ENCODE measurements around the gene SLC22A13.

DNA sequence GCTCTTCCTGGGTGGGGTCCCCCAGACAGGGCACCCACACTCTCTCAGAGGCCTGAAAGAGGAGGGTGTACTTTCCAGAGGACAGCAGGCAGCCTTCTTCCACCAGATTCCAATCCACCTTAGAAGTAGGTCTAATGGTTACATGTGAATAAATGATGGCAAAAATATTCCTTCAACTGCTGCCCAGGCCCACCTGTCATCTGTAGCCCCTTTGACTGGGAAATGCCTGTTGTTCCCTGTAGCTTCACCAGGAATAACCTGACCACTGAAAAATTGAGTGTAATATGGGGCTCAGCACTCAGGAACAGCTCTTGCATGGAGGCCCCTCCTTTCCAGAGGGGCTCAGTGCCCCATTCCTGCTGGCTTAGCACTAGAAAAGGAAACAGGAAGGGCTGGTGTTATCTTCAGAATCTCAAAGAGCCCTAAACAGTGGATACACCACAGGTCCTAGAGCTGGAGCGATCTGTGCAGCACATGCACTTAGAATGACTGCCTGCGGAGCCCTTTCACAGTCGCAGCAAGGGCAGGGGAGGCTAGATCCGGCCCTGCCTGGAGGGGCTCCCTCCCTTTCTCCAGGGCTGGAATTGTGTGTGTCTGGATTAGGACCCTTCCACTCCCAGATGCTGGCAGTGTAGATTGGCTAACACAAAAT is 48.6 kb downstream of the SLC22A13 start:
- TF ChIP-seq EZH2 (IDR thresholded peaks at IDR 0.05; ENCODE audit: low read length, missing control alignments): no peak
- TF ChIP-seq, protein P1, sequence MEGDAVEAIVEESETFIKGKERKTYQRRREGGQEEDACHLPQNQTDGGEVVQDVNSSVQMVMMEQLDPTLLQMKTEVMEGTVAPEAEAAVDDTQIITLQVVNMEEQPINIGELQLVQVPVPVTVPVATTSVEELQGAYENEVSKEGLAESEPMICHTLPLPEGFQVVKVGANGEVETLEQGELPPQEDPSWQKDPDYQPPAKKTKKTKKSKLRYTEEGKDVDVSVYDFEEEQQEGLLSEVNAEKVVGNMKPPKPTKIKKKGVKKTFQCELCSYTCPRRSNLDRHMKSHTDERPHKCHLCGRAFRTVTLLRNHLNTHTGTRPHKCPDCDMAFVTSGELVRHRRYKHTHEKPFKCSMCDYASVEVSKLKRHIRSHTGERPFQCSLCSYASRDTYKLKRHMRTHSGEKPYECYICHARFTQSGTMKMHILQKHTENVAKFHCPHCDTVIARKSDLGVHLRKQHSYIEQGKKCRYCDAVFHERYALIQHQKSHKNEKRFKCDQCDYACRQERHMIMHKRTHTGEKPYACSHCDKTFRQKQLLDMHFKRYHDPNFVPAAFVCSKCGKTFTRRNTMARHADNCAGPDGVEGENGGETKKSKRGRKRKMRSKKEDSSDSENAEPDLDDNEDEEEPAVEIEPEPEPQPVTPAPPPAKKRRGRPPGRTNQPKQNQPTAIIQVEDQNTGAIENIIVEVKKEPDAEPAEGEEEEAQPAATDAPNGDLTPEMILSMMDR (conservative IDR thresholded peaks at IDR 0.05 in 1 of 2, IDR thresholded peaks at IDR 0.05 in 1 of 2; ENCODE audit: low read depth in 1 of 2, low read length in 2 of 2): no peak
